Subcutaneous adipose tissue (tissue), 4 donors: ENCODE data around the gene GPR17. TPM values are rescaled to one million over a fixed set of nuclear protein-coding genes. Genes with fewer than 3 reads are reported as not detected.

Experiments used
- CTCF ChIP-seq: fragments of 450-650 bp; IDR thresholded peaks from one replicate; pipeline ENCODE4 v1.5.1; 2016; ENCODE audit warnings: low read depth, mild to moderate bottlenecking, control low read depth, antibody characterized with exemption, moderate library complexity
- total RNA-seq, 4 donors: library from RNA; depleted of rRNA; stranded (reverse); fragments of >200 nt; gene quantifications; one replicate each; pipeline ENCODE4 v1.1.0, GENCODE V29; 2016

The GPR17 gene
- total RNA-seq, 4 donors from 2014 or later: not detected

- no peak for TF ChIP-seq CTCF
Observed at GRCh38 chr2:127700527-127701192, 54.7 kb downstream of the GPR17 start.

DNA sequence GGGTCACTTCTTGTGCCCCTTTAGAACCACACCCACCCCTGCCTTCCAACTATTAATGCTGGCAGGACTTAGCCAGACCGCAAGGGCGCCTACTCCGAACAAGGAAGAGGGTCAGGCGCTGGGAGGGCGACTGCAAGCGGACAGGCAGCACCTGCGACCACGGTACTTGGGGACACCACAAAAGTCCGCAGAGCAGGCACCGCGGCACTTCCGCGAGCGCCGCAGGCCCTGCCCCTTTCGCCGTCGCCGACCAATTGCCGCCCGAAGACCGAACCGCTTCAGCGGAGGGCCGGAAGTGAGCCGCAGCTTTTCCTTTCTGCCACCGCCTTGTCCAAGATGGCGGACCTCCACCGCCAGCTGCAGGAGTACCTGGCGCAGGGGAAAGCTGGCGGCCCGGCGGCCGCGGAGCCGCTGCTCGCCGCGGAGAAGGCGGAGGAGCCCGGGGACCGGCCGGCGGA lies 55.3 kb downstream of the GPR17 start, which contains the start of gene SFT2D3:
TSS of gene SFT2D3 (plus strand) at position 305 of the 458 bp plus-strand sequence. CDS start at position 337, 32 bp downstream.
- no peak for TF ChIP-seq CTCF

- TF ChIP-seq CTCF: no peak
Observed at GRCh38 chr2:127701651-127702394, 55.9 kb downstream of the GPR17 start.

Other genes with a start within 250 kb of the GPR17 start
- not detected for gene PROC, start 227.7 kb upstream of the GPR17 start, total RNA-seq
- 10 to 100 TPM; 27.2 to 42.7 (median 34.9) TPM for gene IWS1, start 119.7 kb upstream of the GPR17 start, total RNA-seq
- gene MYO7B, start 110.5 kb upstream of the GPR17 start, total RNA-seq: under 1 TPM in 3 of 4 donors, not detected in 1; 0.49 to 0.57 (median 0.51) TPM
- 10 to 100 TPM in 3 of 4 donors, 1 to 10 TPM in 1; 8.5 to 81.8 (median 26.5) TPM for gene LIMS2, start 29.4 kb downstream of the GPR17 start, total RNA-seq
- 10 to 100 TPM in 1 of 4 donors, 1 to 10 TPM in 3; 5.8 to 14.9 (median 8.1) TPM for gene SFT2D3, start 55.3 kb downstream of the GPR17 start, total RNA-seq
- gene WDR33, start 165.0 kb downstream of the GPR17 start, total RNA-seq: 10 to 100 TPM; 42.3 to 53.2 (median 45.8) TPM
- 10 to 100 TPM in 3 of 4 donors, 1 to 10 TPM in 1; 8.8 to 14.8 (median 11.2) TPM for gene POLR2D, start 212.0 kb downstream of the GPR17 start, total RNA-seq
- gene AMMECR1L, start 239.8 kb downstream of the GPR17 start, total RNA-seq: 10 to 100 TPM; 13.3 to 21.5 (median 14.9) TPM